ENCODE data around the gene SP8. TPM values are rescaled to one million over a fixed set of nuclear protein-coding genes. Genes with fewer than 3 reads are reported as not detected.

The SP8 gene
- total and polyA plus RNA-seq, 7 donors: not detected

DNA sequence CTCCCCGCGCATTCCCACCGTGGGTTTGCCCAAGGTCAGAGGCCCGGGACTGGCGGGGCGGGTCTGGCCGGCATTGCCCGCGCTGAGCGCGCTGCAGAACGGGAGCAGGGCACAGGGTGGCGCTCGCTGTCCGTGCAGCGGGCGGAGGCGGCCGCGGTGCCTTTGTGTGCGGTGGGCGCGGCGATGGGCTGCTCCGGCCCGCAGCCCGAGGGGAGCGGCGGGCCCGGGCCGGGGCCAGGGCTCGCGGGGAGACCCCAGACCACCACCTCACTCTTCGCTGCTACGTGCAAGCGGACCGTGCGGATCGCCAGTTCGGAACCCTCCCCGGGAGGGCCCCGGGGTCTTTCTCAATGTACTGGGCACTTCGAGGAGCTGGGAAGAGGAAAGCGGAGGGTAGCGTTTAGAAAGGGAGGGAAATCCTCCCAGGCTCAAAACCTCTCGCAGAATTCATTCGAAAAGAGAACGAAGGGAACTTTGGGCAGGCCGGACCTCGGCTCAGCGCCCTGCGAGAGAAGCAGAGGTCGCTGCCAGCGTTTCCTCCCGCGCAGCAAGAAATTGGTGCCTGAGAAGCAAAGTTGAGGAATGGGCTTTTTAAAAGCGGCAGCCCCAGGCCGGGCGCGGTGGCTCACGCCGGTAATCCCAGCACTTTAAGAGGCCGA is 8.5 kb downstream of the SP8 start:
- peak overlapping the region; percentile 54 for H3K4me3 ChIP-seq
- no peaks in the 10 kb centered on the region for H3K36me3 ChIP-seq (ENCODE audit: insufficient read depth in 1 of 2, low read depth in 1 of 2)
- 1 to 2% (median 2%) methylated on average over 51 to 63 of the region's 63 CpGs for WGBS, 3 donors
- ATAC-seq (peak; percentile 72 to 84 (median 79)), DNase-seq (peak in 1 of 2 donors; percentile 16)
- peaks cover 16 to 100% (median 29%) of the 10 kb centered on the region in 3 donors for H3K27me3 ChIP-seq (ENCODE audit: insufficient read depth in 3 of 3, low read length in 2 of 3)
- no peaks in the 10 kb centered on the region for H3K4me1 ChIP-seq
- TF ChIP-seq, protein P1, sequence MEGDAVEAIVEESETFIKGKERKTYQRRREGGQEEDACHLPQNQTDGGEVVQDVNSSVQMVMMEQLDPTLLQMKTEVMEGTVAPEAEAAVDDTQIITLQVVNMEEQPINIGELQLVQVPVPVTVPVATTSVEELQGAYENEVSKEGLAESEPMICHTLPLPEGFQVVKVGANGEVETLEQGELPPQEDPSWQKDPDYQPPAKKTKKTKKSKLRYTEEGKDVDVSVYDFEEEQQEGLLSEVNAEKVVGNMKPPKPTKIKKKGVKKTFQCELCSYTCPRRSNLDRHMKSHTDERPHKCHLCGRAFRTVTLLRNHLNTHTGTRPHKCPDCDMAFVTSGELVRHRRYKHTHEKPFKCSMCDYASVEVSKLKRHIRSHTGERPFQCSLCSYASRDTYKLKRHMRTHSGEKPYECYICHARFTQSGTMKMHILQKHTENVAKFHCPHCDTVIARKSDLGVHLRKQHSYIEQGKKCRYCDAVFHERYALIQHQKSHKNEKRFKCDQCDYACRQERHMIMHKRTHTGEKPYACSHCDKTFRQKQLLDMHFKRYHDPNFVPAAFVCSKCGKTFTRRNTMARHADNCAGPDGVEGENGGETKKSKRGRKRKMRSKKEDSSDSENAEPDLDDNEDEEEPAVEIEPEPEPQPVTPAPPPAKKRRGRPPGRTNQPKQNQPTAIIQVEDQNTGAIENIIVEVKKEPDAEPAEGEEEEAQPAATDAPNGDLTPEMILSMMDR (IDR thresholded peaks at IDR 0.05): peak; percentile 51
- no peak overlapping the region for H3K27ac ChIP-seq
- intact Hi-C loops (cut with DNase I): loop anchor here in 1 of 2 donors (5.0 kb wide), 2 partner anchors 729 to 1224 kb away; no protein-coding TSS in a partner anchor
- H3K9me3 ChIP-seq: no peaks in the 10 kb centered on the region

- Histone ChIP-seq H3K27ac (no peak overlapping the region), H3K9me3 (no peaks in the 10 kb centered on the region), H3K4me1 (no peaks in the 10 kb centered on the region), H3K4me3 (peak overlapping the region; percentile 54), H3K27me3 (ENCODE audit: insufficient read depth in 3 of 3, low read length in 2 of 3) (peaks cover 16 to 99% (median 27%) of the 10 kb centered on the region in 3 donors), H3K36me3 (ENCODE audit: insufficient read depth in 1 of 2, low read depth in 1 of 2) (no peaks in the 10 kb centered on the region)
- ATAC-seq: peak in 3 of 4 donors; percentile 11 to 42 (median 27)
- TF ChIP-seq, protein P1 (IDR thresholded peaks at IDR 0.05): no peak
- intact Hi-C loops (cut with DNase I): loop anchor here in 1 of 2 donors (2.0 to 5.0 kb wide), 3 partner anchors 479 to 1225 kb away; no protein-coding TSS in a partner anchor
- DNase-seq: no peak
- 8 to 10% (median 9%) methylated on average over 30 of the region's 30 CpGs for WGBS, 3 donors
These were observed 9.2 kb downstream of the SP8 start for GRCh38 chr7:20777377-20778062.

DNA sequence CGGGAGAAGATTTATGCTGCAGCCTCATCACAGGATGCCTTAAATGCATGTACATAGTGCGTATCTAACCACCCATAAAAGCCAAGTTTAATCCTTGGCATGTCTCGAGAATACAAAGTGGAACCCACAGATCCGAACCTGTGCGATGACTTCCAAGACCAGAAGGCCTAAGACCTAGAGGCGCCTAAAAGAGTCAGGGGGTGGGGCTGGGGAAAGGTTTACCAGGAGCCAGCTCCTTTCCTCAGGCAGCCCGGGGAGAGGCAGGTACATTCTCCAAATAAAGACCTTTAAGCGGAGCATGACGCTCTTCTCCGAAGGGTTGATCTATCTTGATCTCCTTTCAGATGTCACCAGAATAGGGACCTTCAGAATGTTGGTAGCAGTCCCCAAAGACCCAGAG is 9.7 kb downstream of the SP8 start:
- H3K27ac ChIP-seq: no peak overlapping the region
- TF ChIP-seq, protein P1 (IDR thresholded peaks at IDR 0.05): no peak
- no peaks in the 10 kb centered on the region for H3K4me1 ChIP-seq
- H3K4me3 ChIP-seq: no peak overlapping the region
- ATAC-seq: no peak
- no peaks in the 10 kb centered on the region for H3K36me3 ChIP-seq (ENCODE audit: insufficient read depth in 1 of 2, low read depth in 1 of 2)
- peaks cover 16 to 99% (median 27%) of the 10 kb centered on the region in 3 donors for H3K27me3 ChIP-seq (ENCODE audit: insufficient read depth in 3 of 3, low read length in 2 of 3)
- no peak for DNase-seq
- H3K9me3 ChIP-seq: no peaks in the 10 kb centered on the region
- WGBS, 3 donors: 18 to 22% (median 21%) methylated on average over 10 of the region's 10 CpGs
- intact Hi-C loops (cut with DNase I): loop anchor here in 1 of 2 donors (2.0 to 5.0 kb wide), 3 partner anchors 480 to 1225 kb away; no protein-coding TSS in a partner anchor

DNA sequence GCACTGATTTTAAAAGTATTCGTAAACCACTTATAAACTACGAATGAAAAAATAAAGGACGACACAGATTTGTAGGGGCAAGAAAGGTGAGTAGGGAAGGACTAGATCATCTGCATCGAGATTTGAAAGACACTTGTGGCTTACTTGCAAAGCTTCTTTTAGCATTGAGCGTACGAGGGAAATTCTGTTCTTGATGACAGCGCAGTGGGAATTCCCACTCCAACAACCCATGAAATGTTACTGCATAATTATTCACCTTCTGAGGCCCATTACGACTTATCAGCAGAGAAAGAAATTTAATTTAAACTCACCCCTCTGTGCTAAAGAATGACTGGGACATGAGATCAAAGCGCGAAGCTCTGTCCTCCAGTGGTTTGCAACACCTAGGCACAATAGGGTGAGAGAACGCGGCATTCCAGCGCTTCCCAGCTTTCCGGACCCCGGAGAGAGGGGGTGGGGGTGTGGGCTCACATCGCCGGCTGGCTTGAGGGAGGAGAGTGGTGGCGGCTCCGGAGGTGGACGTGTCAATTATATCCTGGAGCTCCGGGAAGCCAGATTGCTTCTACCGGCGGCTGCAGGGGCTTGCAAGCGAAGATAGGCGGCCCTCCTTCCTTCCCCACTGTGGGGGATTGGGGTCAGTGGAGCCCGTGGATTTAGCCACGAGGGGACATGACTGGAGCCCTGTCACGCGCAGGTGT is 10.3 kb downstream of the SP8 start:
- DNase-seq: no peak
- no peaks in the 10 kb centered on the region for H3K9me3 ChIP-seq
- no peaks in the 10 kb centered on the region for H3K4me1 ChIP-seq
- intact Hi-C loops (cut with DNase I): loop anchor here in 1 of 2 donors (2.0 to 5.0 kb wide), 3 partner anchors 480 to 1226 kb away; no protein-coding TSS in a partner anchor
- 7 to 12% (median 10%) methylated on average over 29 of the region's 29 CpGs for WGBS, 3 donors
- peaks cover 13 to 99% (median 27%) of the 10 kb centered on the region in 3 donors for H3K27me3 ChIP-seq (ENCODE audit: insufficient read depth in 3 of 3, low read length in 2 of 3)
- TF ChIP-seq, protein P1 (IDR thresholded peaks at IDR 0.05): no peak
- ATAC-seq: no peak
- H3K36me3 ChIP-seq (ENCODE audit: insufficient read depth in 1 of 2, low read depth in 1 of 2): no peaks in the 10 kb centered on the region
- no peak overlapping the region for H3K27ac ChIP-seq
- no peak overlapping the region for H3K4me3 ChIP-seq

Data from psoas muscle (tissue), 8 donors.